Activated CD4-positive, alpha-beta memory T cell treated with anti-CD3 and anti-CD28 coated beads, Interleukin-2, amount 10 ng/mL, durations not matched to agents 7 days and 5 days (primary cell): ENCODE measurements around the gene AOC3. TPM values are rescaled to one million over a fixed set of nuclear protein-coding genes. Genes with fewer than 3 reads are reported as not detected.
"Not testable (repeated sequence)": the region's sequence is repeated elsewhere in the genome, so short reads cannot be mapped to it uniquely, and the experiment has no call there.

Experiments used
- CTCF ChIA-PET: fragments of 350-600 bp; sonication (Branson Sonifier 250); formaldehyde crosslinking; loops from one replicate; lab custom pipeline; 2021; ENCODE audit warnings: antibody characterized with exemption, inconsistent platforms; lab: Charles Lee
- POLR2A ChIA-PET: fragments of 350-600 bp; sonication (Branson Sonifier 250); formaldehyde crosslinking; loops from one replicate; lab custom pipeline; 2021; ENCODE audit warnings: antibody characterized with exemption; lab: Charles Lee
- DNase-seq: peaks from one replicate; pipeline ENCODE4 v3.0.0-alpha.2; 2020
- H3K27ac Mint-ChIP-seq: one replicate; pipeline ENCODE4 v1.8.0; 2021; ENCODE audit warnings: mild to moderate bottlenecking, mixed read lengths
- H3K27me3 Mint-ChIP-seq: one replicate; pipeline ENCODE4 v1.8.0; 2021; ENCODE audit warnings: mixed read lengths
- H3K36me3 Mint-ChIP-seq: one replicate; pipeline ENCODE4 v1.8.0; 2021; ENCODE audit warnings: low read depth, mixed read lengths
- H3K4me1 Mint-ChIP-seq: one replicate; pipeline ENCODE4 v1.8.0; 2021; ENCODE audit warnings: mixed read lengths
- H3K4me3 Mint-ChIP-seq: one replicate; pipeline ENCODE4 v1.8.0; 2021; ENCODE audit warnings: mild to moderate bottlenecking, mixed read lengths
- H3K9me3 Mint-ChIP-seq: one replicate; pipeline ENCODE4 v1.8.0; 2021; ENCODE audit warnings: mixed read lengths
- total RNA-seq, 2 experiments: library from RNA; stranded (reverse); gene quantifications; one replicate each; pipeline ENCODE4 v1.2.3, GENCODE V29; 2021

Gene AOC3
- total RNA-seq, 2 experiments from 2014 or later: 0.50 to 0.53 TPM

DNA sequence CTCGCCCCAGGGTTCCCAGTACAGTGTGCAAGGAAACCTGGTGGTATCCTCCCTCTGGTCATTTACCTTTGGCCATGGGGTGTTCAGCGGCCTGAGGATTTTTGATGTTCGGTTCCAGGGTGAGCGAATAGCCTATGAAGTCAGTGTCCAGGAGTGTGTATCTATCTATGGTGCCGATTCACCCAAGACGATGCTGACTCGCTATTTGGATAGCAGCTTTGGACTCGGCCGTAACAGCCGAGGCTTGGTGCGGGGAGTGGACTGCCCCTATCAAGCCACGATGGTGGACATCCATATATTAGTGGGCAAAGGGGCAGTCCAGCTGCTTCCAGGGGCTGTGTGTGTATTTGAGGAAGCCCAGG, 5.5 kb upstream of the AOC3 start:
- no peaks in the 10 kb centered on the region for H3K27me3 Mint-ChIP-seq
- H3K27ac Mint-ChIP-seq: no peak overlapping the region
- POLR2A ChIA-PET: interaction anchor here (1.0 to 7.0 kb wide), 3 partner anchors 9 to 237 kb away, joined by 3 to 37 read pairs (median 4); partner anchors contain the start of gene PSME3
- no peak overlapping the region for H3K4me3 Mint-ChIP-seq
- H3K36me3 Mint-ChIP-seq: peaks cover 47% of the 10 kb centered on the region
- no peak for DNase-seq
- peaks cover 14% of the 10 kb centered on the region for H3K4me1 Mint-ChIP-seq
- H3K9me3 Mint-ChIP-seq: no peaks in the 10 kb centered on the region
- CTCF ChIA-PET: interaction anchor here (0.6 kb wide), 1 partner anchor 91 kb away, joined by 3 read pairs; no protein-coding TSS in a partner anchor

DNA sequence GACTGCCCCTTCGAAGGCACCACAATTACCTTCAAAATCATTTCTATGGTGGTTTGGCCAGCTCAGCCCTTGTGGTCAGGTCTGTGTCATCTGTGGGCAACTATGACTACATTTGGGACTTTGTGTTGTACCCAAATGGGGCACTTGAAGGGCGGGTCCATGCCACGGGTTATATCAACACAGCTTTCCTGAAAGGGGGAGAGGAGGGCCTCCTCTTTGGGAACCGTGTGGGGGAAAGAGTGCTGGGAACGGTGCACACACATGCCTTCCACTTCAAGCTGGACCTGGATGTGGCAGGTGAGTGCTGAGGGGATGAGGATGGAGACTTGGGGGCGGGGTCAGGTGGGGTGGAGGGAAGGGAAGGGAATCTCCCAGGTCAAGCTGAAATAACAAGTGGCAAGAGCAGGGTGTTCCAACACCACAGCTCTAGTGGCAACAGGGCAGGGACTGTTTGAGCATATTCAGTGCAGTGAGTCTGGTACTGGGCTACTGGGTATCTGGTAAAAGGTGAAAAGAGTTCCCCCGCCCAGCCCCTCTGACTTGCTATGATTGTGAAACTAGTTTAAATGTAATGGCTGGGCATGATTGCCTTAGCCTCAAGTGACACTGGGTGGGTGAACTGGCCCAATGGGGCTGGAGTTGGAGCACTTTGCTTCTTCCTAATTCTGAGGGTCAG, 4.9 kb upstream of the AOC3 start:
- no peaks in the 10 kb centered on the region for H3K27me3 Mint-ChIP-seq
- no peak for DNase-seq
- H3K9me3 Mint-ChIP-seq: no peaks in the 10 kb centered on the region
- H3K36me3 Mint-ChIP-seq: peaks cover 44% of the 10 kb centered on the region
- CTCF ChIA-PET: interaction anchor here (0.6 kb wide), 1 partner anchor 91 kb away, joined by 3 read pairs; no protein-coding TSS in a partner anchor
- no peak overlapping the region for H3K4me3 Mint-ChIP-seq
- peaks cover 14% of the 10 kb centered on the region for H3K4me1 Mint-ChIP-seq
- peak overlapping the region; percentile 35 for H3K27ac Mint-ChIP-seq
- POLR2A ChIA-PET: interaction anchor here (1.0 to 7.0 kb wide), 4 partner anchors 9 to 237 kb away, joined by 3 to 37 read pairs (median 4); partner anchors contain the start of genes BECN1 and PSME3

DNA sequence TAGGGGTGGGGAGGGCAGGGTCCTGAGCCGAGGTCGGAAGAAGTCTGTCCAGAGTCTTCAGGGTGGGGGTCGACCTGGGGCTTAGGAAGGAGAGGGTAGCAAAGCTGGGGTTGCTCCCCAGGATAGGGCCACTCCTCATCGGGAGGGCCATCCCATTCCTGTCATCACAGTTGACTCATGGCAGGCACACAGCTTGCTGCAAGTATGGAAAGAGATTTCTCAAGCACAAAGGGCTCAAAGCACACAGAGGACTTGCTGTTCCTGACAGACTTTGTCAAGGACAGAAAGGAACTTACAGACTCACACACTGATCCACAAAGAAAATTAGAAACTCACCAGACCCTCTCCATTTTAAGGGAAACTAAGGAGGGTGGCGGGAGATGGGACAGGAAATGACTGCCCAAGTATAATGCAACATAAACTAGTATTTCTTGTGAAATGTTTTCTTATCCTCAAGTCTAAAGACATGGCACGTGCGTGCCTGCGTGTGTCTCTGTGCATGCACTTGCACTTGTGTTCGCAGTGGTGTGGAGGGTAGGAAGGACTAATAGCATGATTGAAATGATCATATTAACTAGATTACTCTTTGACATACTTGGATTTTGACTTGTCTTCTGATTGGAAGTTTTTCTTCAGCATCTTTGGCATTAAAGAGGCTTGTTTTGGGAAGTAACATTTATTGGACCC, 4.3 kb upstream of the AOC3 start:
- ChIA-PET POLR2A (interaction anchor here (1.0 to 7.0 kb wide), 2 partner anchors 11 to 23 kb away, joined by 3 to 37 read pairs; partner anchors contain the start of genes BECN1 and PSME3), CTCF (no interaction called here)
- Mint-ChIP-seq H3K4me3 (no peak overlapping the region), H3K27ac (no peak overlapping the region), H3K4me1 (peaks cover 14% of the 10 kb centered on the region), H3K36me3 (peaks cover 41% of the 10 kb centered on the region), H3K9me3 (no peaks in the 10 kb centered on the region), H3K27me3 (no peaks in the 10 kb centered on the region)
- no peak for DNase-seq

DNA sequence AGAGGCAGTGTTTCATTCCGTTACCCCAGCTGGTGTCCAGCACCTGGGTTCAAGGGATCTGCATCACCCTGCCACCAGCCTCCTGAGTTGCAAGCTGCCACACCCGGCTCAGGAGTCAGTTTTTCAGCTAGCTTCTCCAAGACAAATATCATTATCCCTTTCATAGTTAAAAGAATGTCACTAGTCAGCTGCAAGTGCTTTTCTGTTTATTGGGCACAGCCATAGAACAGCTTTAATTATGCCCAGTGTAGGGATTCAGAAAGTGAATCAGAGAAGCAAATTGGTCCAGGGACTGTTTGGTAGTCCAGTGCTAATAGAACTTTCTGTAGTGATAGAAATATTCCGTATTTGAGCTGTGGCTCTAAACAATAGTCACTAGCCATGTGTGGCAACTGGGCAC, 2.9 kb upstream of the AOC3 start:
- Mint-ChIP-seq H3K36me3 (peaks cover 27% of the 10 kb centered on the region), H3K27ac (no peak overlapping the region), H3K4me1 (peaks cover 14% of the 10 kb centered on the region), H3K9me3 (no peaks in the 10 kb centered on the region), H3K27me3 (no peaks in the 10 kb centered on the region), H3K4me3 (no peak overlapping the region)
- ChIA-PET POLR2A (interaction anchor here (1.3 to 7.0 kb wide), 2 partner anchors 13 to 24 kb away, joined by 4 to 37 read pairs; partner anchors contain the start of genes BECN1 and PSME3), CTCF (interaction anchor here (0.7 kb wide), 1 partner anchor 16 kb away, joined by 8 read pairs; no protein-coding TSS in a partner anchor)
- DNase-seq: no peak

DNA sequence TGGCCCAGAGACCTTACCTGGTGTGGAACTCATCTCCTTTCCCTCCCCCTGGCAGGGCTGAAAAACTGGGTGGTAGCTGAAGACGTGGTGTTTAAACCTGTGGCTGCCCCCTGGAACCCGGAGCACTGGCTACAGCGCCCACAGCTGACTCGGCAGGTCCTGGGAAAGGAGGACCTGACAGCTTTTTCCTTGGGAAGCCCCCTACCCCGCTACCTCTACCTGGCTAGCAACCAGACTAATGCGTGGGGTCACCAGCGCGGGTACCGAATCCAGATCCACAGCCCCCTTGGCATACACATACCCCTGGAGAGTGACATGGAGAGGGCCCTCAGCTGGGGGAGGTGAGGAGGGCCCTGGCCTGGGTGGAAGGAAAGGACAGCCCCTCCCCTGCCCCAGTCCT, 2.0 kb upstream of the AOC3 start:
- DNase-seq: no peak
- H3K4me3 Mint-ChIP-seq: no peak overlapping the region
- ChIA-PET CTCF (no interaction called here), POLR2A (interaction anchor here (7.0 kb wide), 1 partner anchor 14 kb away, joined by 37 read pairs; the partner anchor contains the start of gene PSME3)
- H3K27me3 Mint-ChIP-seq: peaks cover 2% of the 10 kb centered on the region
- H3K27ac Mint-ChIP-seq: no peak overlapping the region
- no peaks in the 10 kb centered on the region for H3K9me3 Mint-ChIP-seq
- H3K4me1 Mint-ChIP-seq: peaks cover 14% of the 10 kb centered on the region
- peaks cover 18% of the 10 kb centered on the region for H3K36me3 Mint-ChIP-seq

DNA sequence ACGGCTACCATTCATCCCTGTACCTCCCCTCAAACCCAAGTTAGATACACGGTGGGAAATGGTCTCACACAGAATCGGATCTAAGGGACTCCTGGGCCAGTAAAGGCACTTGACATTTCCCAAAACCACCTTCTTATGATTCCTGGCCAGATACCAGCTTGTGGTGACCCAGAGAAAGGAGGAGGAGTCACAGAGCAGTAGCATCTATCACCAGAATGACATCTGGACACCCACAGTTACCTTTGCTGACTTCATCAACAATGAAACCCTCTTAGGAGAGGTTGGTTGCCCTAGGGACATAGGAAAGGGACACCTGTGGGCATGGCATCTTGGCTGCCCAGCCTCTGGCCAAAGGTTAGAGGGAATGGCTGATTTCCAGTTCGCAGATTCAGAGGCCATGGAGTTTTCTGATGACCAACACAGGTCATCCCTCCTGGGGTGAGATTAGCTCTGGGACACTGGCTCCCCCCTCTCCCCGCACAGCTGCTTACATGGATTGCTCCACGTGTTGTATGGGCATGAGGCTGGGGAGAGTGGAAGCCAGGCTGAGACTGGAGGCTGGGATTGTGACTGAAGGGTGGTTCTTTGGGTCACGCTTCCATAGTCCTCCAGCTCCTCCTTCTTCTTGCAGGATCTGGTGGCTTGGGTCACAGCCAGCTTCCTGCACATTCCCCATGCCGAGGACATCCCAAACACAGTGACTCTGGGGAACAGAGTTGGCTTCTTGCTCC, 1.4 kb upstream of the AOC3 start:
- ChIA-PET POLR2A (interaction anchor here (7.0 kb wide), 1 partner anchor 14 kb away, joined by 37 read pairs; the partner anchor contains the start of gene PSME3), CTCF (no interaction called here)
- peaks cover 14% of the 10 kb centered on the region for H3K4me1 Mint-ChIP-seq
- H3K4me3 Mint-ChIP-seq: no peak overlapping the region
- H3K27me3 Mint-ChIP-seq: peaks cover 2% of the 10 kb centered on the region
- H3K9me3 Mint-ChIP-seq: no peaks in the 10 kb centered on the region
- H3K27ac Mint-ChIP-seq: no peak overlapping the region
- H3K36me3 Mint-ChIP-seq: peaks cover 13% of the 10 kb centered on the region
- no peak for DNase-seq

DNA sequence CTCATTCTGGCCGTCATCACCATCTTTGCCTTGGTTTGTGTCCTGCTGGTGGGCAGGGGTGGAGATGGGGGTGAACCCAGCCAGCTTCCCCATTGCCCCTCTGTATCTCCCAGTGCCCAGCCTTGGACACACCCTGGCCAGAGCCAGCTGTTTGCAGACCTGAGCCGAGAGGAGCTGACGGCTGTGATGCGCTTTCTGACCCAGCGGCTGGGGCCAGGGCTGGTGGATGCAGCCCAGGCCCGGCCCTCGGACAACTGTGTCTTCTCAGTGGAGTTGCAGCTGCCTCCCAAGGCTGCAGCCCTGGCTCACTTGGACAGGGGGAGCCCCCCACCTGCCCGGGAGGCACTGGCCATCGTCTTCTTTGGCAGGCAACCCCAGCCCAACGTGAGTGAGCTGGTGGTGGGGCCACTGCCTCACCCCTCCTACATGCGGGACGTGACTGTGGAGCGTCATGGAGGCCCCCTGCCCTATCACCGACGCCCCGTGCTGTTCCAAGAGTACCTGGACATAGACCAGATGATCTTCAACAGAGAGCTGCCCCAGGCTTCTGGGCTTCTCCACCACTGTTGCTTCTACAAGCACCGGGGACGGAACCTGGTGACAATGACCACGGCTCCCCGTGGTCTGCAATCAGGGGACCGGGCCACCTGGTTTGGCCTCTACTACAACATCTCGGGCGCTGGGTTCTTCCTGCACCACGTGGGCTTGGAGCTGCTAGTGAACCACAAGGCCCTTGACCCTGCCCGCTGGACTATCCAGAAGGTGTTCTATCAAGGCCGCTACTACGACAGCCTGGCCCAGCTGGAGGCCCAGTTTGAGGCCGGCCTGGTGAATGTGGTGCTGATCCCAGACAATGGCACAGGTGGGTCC, 607 bp downstream of the AOC3 start:
- H3K27me3 Mint-ChIP-seq, DNase-seq, H3K36me3 Mint-ChIP-seq, H3K4me1 Mint-ChIP-seq, H3K9me3 Mint-ChIP-seq, CTCF ChIA-PET, H3K27ac Mint-ChIP-seq, H3K4me3 Mint-ChIP-seq: not testable (repeated sequence)
- POLR2A ChIA-PET: interaction anchor here (7.0 kb wide), 1 partner anchor 16 kb away, joined by 37 read pairs; the partner anchor contains the start of gene PSME3

DNA sequence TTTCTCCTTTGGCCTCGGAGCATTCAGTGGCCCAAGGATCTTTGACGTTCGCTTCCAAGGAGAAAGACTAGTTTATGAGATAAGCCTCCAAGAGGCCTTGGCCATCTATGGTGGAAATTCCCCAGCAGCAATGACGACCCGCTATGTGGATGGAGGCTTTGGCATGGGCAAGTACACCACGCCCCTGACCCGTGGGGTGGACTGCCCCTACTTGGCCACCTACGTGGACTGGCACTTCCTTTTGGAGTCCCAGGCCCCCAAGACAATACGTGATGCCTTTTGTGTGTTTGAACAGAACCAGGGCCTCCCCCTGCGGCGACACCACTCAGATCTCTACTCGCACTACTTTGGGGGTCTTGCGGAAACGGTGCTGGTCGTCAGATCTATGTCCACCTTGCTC, 1.4 kb downstream of the AOC3 start:
- DNase-seq: no peak
- H3K27ac Mint-ChIP-seq: no peak overlapping the region
- H3K4me3 Mint-ChIP-seq: no peak overlapping the region
- peaks cover 2% of the 10 kb centered on the region for H3K27me3 Mint-ChIP-seq
- H3K4me1 Mint-ChIP-seq: no peaks in the 10 kb centered on the region
- ChIA-PET POLR2A (no interaction called here), CTCF (no interaction called here)
- H3K36me3 Mint-ChIP-seq: no peaks in the 10 kb centered on the region
- no peaks in the 10 kb centered on the region for H3K9me3 Mint-ChIP-seq

DNA sequence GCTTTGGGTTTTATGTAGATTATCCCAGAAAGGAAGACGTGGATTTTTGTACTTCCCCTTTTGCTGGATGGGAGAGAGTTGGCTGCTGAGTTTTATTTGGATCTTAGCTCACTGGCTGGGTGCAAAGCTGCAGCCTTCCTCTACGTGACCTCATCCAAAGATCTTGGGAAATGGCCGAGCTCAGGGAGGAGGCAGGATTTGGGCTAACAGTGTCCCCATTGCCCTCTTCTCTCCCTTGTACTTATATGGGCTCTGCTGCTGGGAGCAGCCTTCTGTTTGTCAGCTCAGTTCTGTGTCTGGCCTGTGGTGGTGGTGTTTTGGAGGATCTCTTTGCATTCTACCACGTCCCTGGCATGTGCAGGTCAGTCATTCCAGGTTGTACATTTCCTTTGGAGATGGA, 2.0 kb downstream of the AOC3 start:
- no peaks in the 10 kb centered on the region for H3K9me3 Mint-ChIP-seq
- POLR2A ChIA-PET: no interaction called here
- H3K36me3 Mint-ChIP-seq: no peaks in the 10 kb centered on the region
- H3K27me3 Mint-ChIP-seq: peaks cover 2% of the 10 kb centered on the region
- no peak for DNase-seq
- CTCF ChIA-PET: no interaction called here
- no peak overlapping the region for H3K4me3 Mint-ChIP-seq
- no peak overlapping the region for H3K27ac Mint-ChIP-seq
- H3K4me1 Mint-ChIP-seq: no peaks in the 10 kb centered on the region

DNA sequence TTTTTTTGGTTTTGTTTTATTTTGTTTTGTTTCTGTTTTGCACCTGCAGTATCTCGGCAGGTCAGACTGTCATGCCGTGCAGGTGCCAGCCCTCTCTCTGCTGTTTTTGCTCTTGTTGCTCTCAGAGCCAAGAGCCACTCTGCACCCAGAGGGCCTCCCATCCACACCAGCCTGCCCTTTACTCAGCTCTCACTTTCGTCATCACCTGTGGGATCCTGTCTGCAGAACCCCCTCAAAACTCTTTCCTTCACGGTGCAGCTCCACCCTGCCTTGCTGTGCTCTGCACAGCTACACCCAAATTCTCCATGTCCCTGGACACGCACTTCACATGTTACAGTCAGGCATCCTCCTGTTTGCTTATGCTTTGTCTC, 2.6 kb downstream of the AOC3 start:
- no peak overlapping the region for H3K27ac Mint-ChIP-seq
- ChIA-PET POLR2A (no interaction called here), CTCF (no interaction called here)
- no peak overlapping the region for H3K4me3 Mint-ChIP-seq
- peaks cover 4% of the 10 kb centered on the region for H3K27me3 Mint-ChIP-seq
- no peaks in the 10 kb centered on the region for H3K36me3 Mint-ChIP-seq
- H3K9me3 Mint-ChIP-seq: no peaks in the 10 kb centered on the region
- no peaks in the 10 kb centered on the region for H3K4me1 Mint-ChIP-seq
- no peak for DNase-seq

DNA sequence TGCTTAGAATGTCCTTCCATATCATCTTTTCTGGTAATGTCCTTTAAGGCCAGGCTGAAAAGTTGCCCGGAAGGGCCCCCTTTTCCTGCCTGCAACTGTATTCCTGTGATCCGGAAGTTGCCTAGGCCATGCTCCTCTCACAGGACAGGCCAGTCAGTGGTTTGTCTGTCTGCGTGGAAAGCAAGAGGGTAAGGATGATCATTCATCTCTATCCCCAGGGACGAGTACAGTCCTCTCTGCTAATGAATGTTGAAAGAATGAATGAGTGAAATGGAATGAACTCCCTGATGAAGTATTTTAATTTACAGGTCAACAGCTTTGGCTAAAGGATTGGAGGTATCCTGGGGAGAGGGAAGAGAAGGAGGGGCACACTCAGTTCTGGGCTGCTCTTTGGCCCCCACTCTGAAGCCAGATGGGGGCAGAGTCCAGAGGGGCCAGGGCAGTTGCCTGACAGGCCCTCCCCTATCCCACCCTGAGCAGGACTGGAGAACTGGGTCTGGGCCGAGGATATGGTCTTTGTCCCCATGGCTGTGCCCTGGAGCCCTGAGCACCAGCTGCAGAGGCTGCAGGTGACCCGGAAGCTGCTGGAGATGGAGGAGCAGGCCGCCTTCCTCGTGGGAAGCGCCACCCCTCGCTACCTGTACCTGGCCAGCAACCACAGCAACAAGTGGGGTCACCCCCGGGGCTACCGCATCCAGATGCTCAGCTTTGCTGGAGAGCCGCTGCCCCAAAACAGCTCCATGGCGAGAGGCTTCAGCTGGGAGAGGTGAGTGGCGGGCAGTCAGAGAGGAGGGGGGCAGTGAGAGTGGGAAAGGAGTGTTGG, 3.2 kb downstream of the AOC3 start:
- H3K27ac Mint-ChIP-seq: no peak overlapping the region

More for the DNA sequence above, 3.2 kb downstream of the AOC3 start:
- ChIA-PET POLR2A (interaction anchor here (1.3 kb wide), 1 partner anchor 9 kb away, joined by 3 read pairs; no protein-coding TSS in a partner anchor), CTCF (no interaction called here)
- Mint-ChIP-seq H3K27me3 (peaks cover 4% of the 10 kb centered on the region), H3K36me3 (no peaks in the 10 kb centered on the region), H3K4me3 (no peak overlapping the region), H3K9me3 (no peaks in the 10 kb centered on the region), H3K4me1 (no peaks in the 10 kb centered on the region)
- no peak for DNase-seq
